Measurements from ENCODE around the gene TMEM201. TPM values are rescaled to one million over a fixed set of nuclear protein-coding genes. Genes with fewer than 3 reads are reported as not detected.

The TMEM201 gene
- total and polyA plus RNA-seq, 2 of the 13 experiments (the other 11 are each of a cell fraction or from before 2014, with no cell fraction given): 1.5 to 8.2 TPM

DNA sequence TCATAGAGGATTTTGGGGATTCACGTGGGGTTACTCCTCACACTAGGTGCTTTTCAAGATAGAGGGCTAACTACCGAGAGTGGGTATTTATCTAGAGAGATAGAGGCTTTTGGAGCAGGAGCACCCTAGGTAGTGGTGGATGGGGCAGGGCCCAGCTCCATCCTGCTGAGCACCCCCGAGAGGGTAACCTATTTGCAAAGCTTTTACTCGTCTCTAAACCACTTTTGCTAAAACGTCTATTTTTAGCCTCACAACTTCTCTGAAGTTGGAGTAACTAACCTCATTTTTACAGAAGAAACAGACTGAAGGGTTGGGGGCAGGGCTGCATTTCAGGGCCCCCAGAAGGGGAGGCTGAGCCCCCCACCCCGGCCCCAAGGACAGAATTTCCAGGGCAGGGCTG, 50.5 kb downstream of the TMEM201 start:
- no peak overlapping the region for H3K4me2 ChIP-seq (ENCODE audit: low read depth, low read length)
- H3K36me3 ChIP-seq (replicated peaks in 1 of 2; ENCODE audit: control insufficient read depth in 1 of 2, insufficient read depth in 2 of 2, low read length in 2 of 2): no peaks in the 10 kb centered on the region
- 14% methylated on average over 6 of the region's 6 CpGs for WGBS (ENCODE audit: low lambda C conversion rate)
- no peaks in the 10 kb centered on the region for H3K9me3 ChIP-seq (ENCODE audit: low read length)
- BruUV-seq (replicated peaks): no TSS peak
- intact Hi-C loops (cut with micrococcal nuclease; ENCODE audit: unreplicated experiment): no loop called here
- peaks cover 0 to 20% of the 10 kb centered on the region in 2 experiments; a peak in 3 of 5 replicates for H3K27me3 ChIP-seq (ENCODE audit: control insufficient read depth in 1 of 2, insufficient read depth in 2 of 2, low read length in 2 of 2)
- no peaks in the 10 kb centered on the region for H3K4me1 ChIP-seq (ENCODE audit: insufficient read depth, low read length)
- ChIA-PET CTCF (ENCODE audit: low intra/inter-chr PET ratio, low total read pairs) (no interaction called here), POLR2A (no interaction called here)
- no peak for DNase-seq (ENCODE audit: low spot score)
- H3K79me2 ChIP-seq (ENCODE audit: insufficient read depth, low read length): no peaks in the 10 kb centered on the region
- in situ Hi-C loops (cut with HindIII; ENCODE audit: extremely low pct_ligation_motif_present, low pct_unique_long_range_greater_than_20kb): no loop called here
- no peak for TF ChIP-seq FOXO4 (CRISPR knock-in tag; conservative IDR thresholded peaks at IDR 0.05)
- TF ChIP-seq SNRNP70 (IDR thresholded peaks at IDR 0.05; ENCODE audit: low read depth, low read length): no peak
- TF ChIP-seq ZNF768 (CRISPR knock-in tag; IDR thresholded peaks at IDR 0.05): no peak
- TF ChIP-seq PRDM4 (CRISPR knock-in tag; IDR thresholded peaks at IDR 0.05; ENCODE audit: borderline replicate concordance): no peak
- no peak for TF ChIP-seq ZNF180 (CRISPR knock-in tag; IDR thresholded peaks at IDR 0.05; ENCODE audit: borderline replicate concordance, low read depth)
- no peak for TF ChIP-seq SATB2 (CRISPR knock-in tag; IDR thresholded peaks at IDR 0.05)
- TF ChIP-seq ZNF878 (CRISPR knock-in tag; IDR thresholded peaks at IDR 0.05): no peak
- TF ChIP-seq KLF6 (CRISPR knock-in tag; IDR thresholded peaks at IDR 0.05): no peak
- no peak for TF ChIP-seq HOXD1 (CRISPR knock-in tag; IDR thresholded peaks at IDR 0.05)
- TF ChIP-seq CBFB (CRISPR knock-in tag; IDR thresholded peaks at IDR 0.05): no peak
- TF ChIP-seq PHF8 (CRISPR knock-in tag; IDR thresholded peaks at IDR 0.05): no peak
- TF ChIP-seq ZNF431 (CRISPR knock-in tag; IDR thresholded peaks at IDR 0.05; ENCODE audit: borderline replicate concordance, low read depth): no peak
- TF ChIP-seq ZNF17 (CRISPR knock-in tag; IDR thresholded peaks at IDR 0.05): no peak
- TF ChIP-seq ZNF570 (CRISPR knock-in tag; IDR thresholded peaks at IDR 0.05; ENCODE audit: borderline replicate concordance): no peak
- no peak for TF ChIP-seq ZNF207 (IDR thresholded peaks at IDR 0.05; ENCODE audit: borderline replicate concordance)
- no peak for TF ChIP-seq ZNF83 (CRISPR knock-in tag; IDR thresholded peaks at IDR 0.05; ENCODE audit: borderline replicate concordance)
- TF ChIP-seq ZNF234 (CRISPR knock-in tag; conservative IDR thresholded peaks at IDR 0.05): no peak
- no peak for TF ChIP-seq ZNF713 (CRISPR knock-in tag; IDR thresholded peaks at IDR 0.05)
- TF ChIP-seq CEBPZ (IDR thresholded peaks at IDR 0.05; ENCODE audit: low read length): no peak
- TF ChIP-seq ZFP90 (CRISPR knock-in tag; IDR thresholded peaks at IDR 0.05; ENCODE audit: borderline replicate concordance): no peak
- no peak overlapping the region for H2AFZ ChIP-seq (ENCODE audit: low read length)
- no peak overlapping the region for H3K27ac ChIP-seq (ENCODE audit: extremely low read length, insufficient read depth, low read length)
- no peak for ATAC-seq
- H3K9ac ChIP-seq (ENCODE audit: insufficient read depth, low read depth, low read length): no peak overlapping the region
- no peaks in the 10 kb centered on the region for H4K20me1 ChIP-seq (ENCODE audit: insufficient read depth, low read length)
- no peak overlapping the region for H3K4me3 ChIP-seq (replicated peaks in 1 of 3; ENCODE audit: insufficient read depth in 1 of 3, low read depth in 2 of 3, low read length in 3 of 3)
- FAIRE-seq: no peak
